Measurements from ENCODE around the gene MLXIP.
"Not testable (repeated sequence)": the region's sequence is repeated elsewhere in the genome, so short reads cannot be mapped to it uniquely, and the experiment has no call there.

The MLXIP gene

GRCh38 chr12:122155705-122156104, 77.1 kb downstream of the MLXIP start:
- no peak for DNase-seq

GRCh38 chr12:122158700-122159285, 80.2 kb downstream of the MLXIP start:
- DNase-seq: no peak

- no peak for DNase-seq
Measured at GRCh38 chr12:122159882-122160281, 81.3 kb downstream of the MLXIP start.

- DNase-seq: no peak
Measured at GRCh38 chr12:122160761-122161160, 82.2 kb downstream of the MLXIP start.

GRCh38 chr12:122161682-122162081, 83.1 kb downstream of the MLXIP start:
- DNase-seq: no peak

- DNase-seq: no peak
Measured at GRCh38 chr12:122162976-122163375, 84.4 kb downstream of the MLXIP start.

GRCh38 chr12:122166422-122167349, 88.1 kb downstream of the MLXIP start:
- DNase-seq: no peak

- DNase-seq: no peak
Measured at GRCh38 chr12:122167356-122167925, 88.9 kb downstream of the MLXIP start.

GRCh38 chr12:122168492-122168891, 89.9 kb downstream of the MLXIP start:
- DNase-seq: no peak

- no peak for DNase-seq
Measured at GRCh38 chr12:122171399-122171798, 92.8 kb downstream of the MLXIP start.

- no peak for DNase-seq
Measured at GRCh38 chr12:122172262-122172939, 93.8 kb downstream of the MLXIP start.

GRCh38 chr12:122174155-122174845, 95.7 kb downstream of the MLXIP start, which contains the start of gene IL31:
Gene IL31 (minus strand): TSS chr12:122174221. CDS start chr12:122174172, 49 bp downstream.
- DNase-seq: no peak

GRCh38 chr12:122176473-122176872, 97.9 kb downstream of the MLXIP start:
- DNase-seq: not testable (repeated sequence)

- peak; percentile 52 for DNase-seq
Measured at GRCh38 chr12:122182887-122183587, 104.5 kb downstream of the MLXIP start, which contains the start of gene LRRC43. Gene LRRC43 (plus strand): TSS chr12:122183123. CDS start chr12:122183145, 22 bp downstream.

GRCh38 chr12:122183588-122183940, 105.0 kb downstream of the MLXIP start:
- no peak for DNase-seq

- DNase-seq: no peak
Measured at GRCh38 chr12:122184517-122184916, 106.0 kb downstream of the MLXIP start.

GRCh38 chr12:122185079-122185478, 106.5 kb downstream of the MLXIP start:
- DNase-seq: no peak

- no peak for DNase-seq
Measured at GRCh38 chr12:122185494-122186082, 107.0 kb downstream of the MLXIP start.

- no peak for DNase-seq
Measured at GRCh38 chr12:122187466-122187865, 108.9 kb downstream of the MLXIP start.

GRCh38 chr12:122189626-122190475, 111.3 kb downstream of the MLXIP start:
- DNase-seq: no peak
